ENCODE measurements around the gene PRRG1.
"Not testable (repeated sequence)": the region's sequence is repeated elsewhere in the genome, so short reads cannot be mapped to it uniquely, and the experiment has no call there.

GRCh38 chrX:37484335-37484734 lies 135.2 kb downstream of the PRRG1 start:
- not testable (repeated sequence) for TF ChIP-seq CTCF (IDR thresholded peaks at IDR 0.05; ENCODE audit: poor library complexity, severe bottlenecking); EZH2 (IDR thresholded peaks at IDR 0.05; ENCODE audit: borderline replicate concordance, insufficient read depth, low read length, poor library complexity, severe bottlenecking); POLR2AphosphoS5 (IDR thresholded peaks at IDR 0.05); TAF1 (IDR thresholded peaks at IDR 0.05; ENCODE audit: low read depth); MXI1 (conservative IDR thresholded peaks at IDR 0.05; ENCODE audit: poor library complexity, severe bottlenecking); SMC3 (conservative IDR thresholded peaks at IDR 0.05; ENCODE audit: poor library complexity); EP300 (conservative IDR thresholded peaks at IDR 0.05; ENCODE audit: poor library complexity, severe bottlenecking); RAD21 (conservative IDR thresholded peaks at IDR 0.05)
- TF ChIP-seq, protein P1, sequence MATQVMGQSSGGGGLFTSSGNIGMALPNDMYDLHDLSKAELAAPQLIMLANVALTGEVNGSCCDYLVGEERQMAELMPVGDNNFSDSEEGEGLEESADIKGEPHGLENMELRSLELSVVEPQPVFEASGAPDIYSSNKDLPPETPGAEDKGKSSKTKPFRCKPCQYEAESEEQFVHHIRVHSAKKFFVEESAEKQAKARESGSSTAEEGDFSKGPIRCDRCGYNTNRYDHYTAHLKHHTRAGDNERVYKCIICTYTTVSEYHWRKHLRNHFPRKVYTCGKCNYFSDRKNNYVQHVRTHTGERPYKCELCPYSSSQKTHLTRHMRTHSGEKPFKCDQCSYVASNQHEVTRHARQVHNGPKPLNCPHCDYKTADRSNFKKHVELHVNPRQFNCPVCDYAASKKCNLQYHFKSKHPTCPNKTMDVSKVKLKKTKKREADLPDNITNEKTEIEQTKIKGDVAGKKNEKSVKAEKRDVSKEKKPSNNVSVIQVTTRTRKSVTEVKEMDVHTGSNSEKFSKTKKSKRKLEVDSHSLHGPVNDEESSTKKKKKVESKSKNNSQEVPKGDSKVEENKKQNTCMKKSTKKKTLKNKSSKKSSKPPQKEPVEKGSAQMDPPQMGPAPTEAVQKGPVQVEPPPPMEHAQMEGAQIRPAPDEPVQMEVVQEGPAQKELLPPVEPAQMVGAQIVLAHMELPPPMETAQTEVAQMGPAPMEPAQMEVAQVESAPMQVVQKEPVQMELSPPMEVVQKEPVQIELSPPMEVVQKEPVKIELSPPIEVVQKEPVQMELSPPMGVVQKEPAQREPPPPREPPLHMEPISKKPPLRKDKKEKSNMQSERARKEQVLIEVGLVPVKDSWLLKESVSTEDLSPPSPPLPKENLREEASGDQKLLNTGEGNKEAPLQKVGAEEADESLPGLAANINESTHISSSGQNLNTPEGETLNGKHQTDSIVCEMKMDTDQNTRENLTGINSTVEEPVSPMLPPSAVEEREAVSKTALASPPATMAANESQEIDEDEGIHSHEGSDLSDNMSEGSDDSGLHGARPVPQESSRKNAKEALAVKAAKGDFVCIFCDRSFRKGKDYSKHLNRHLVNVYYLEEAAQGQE (IDR thresholded peaks at IDR 0.05; ENCODE audit: borderline replicate concordance), result not testable (repeated sequence)

Measured in neural cell (in vitro differentiated cells).